IMR-90 (cell line): ENCODE results near the gene NTNG2. TPM values are rescaled to one million over a fixed set of nuclear protein-coding genes. Genes with fewer than 3 reads are reported as not detected.
"Not testable (repeated sequence)": the region's sequence is repeated elsewhere in the genome, so short reads cannot be mapped to it uniquely, and the experiment has no call there.

ENCODE experiments used
- ATAC-seq: fragments of 200-7000 bp; cut with Tn5 transposase; 2 replicates; pipeline ENCODE4 v1.9.1; 2020; ENCODE audit warnings: low read depth, mild to moderate bottlenecking, moderate library complexity
- BruUV-seq: library from RNA; stranded (reverse); fragments of 400-500 nt; replicated peaks from 2 replicates; lab custom pipeline; 2021; lab: Mats Ljungman, UMichigan
- CTCF ChIA-PET: fragments of 300-600 bp; formaldehyde crosslinking; extraction: SDS; loops from one replicate; lab custom pipeline; 2021; ENCODE audit warnings: antibody characterized with exemption; lab: Yijun Ruan, JAX
- POLR2A ChIA-PET: fragments of 300-600 bp; sonication (Branson Sonifier 250); formaldehyde crosslinking; loops from one replicate; lab custom pipeline; 2022; ENCODE audit warnings: antibody characterized with exemption; ENCODE audit not compliant: unreplicated experiment; lab: Charles Lee
- DNase-seq: peaks from one replicate; pipeline ENCODE4 v3.0.0; 2013
- H2AFZ ChIP-seq: replicated peaks from 2 replicates; pipeline ENCODE3; 2013; ENCODE audit warnings: low read length, mild to moderate bottlenecking; ENCODE audit not compliant: poor library complexity
- H2AK5ac ChIP-seq: 2 replicates; pipeline ENCODE4 v1.6.1; 2013; ENCODE audit warnings: low read depth, low read length, inconsistent platforms
- H2AK9ac ChIP-seq: replicated peaks from 2 replicates; pipeline ENCODE3; 2013; ENCODE audit warnings: mild to moderate bottlenecking, low read depth, low read length, moderate library complexity; ENCODE audit not compliant: poor library complexity
- H2BK120ac ChIP-seq: 2 replicates; pipeline ENCODE4 v1.6.1; 2013; ENCODE audit warnings: low read depth, low read length, inconsistent platforms
- H2BK15ac ChIP-seq: 3 replicates; pipeline ENCODE4 v1.6.1; 2013; ENCODE audit warnings: low read depth, low read length, inconsistent platforms
- H2BK20ac ChIP-seq: 2 replicates; pipeline ENCODE4 v1.6.1; 2013; ENCODE audit warnings: low read depth, mild to moderate bottlenecking, inconsistent platforms, low read length, moderate library complexity
- H2BK5ac ChIP-seq: 2 replicates; pipeline ENCODE4 v1.6.1; 2013; ENCODE audit warnings: mild to moderate bottlenecking, low read depth, low read length, inconsistent platforms; ENCODE audit not compliant: poor library complexity, severe bottlenecking
- H3K14ac ChIP-seq: replicated peaks from 2 replicates; pipeline ENCODE4 v1.6.1; 2013; ENCODE audit warnings: low read depth, low read length, inconsistent platforms
- H3K18ac ChIP-seq: 2 replicates; pipeline ENCODE4 v1.6.1; 2013; ENCODE audit warnings: low read depth, low read length, control low read depth
- H3K23ac ChIP-seq: 2 replicates; pipeline ENCODE4 v1.6.1; 2013; ENCODE audit warnings: low read depth, low read length, inconsistent platforms
- H3K27ac ChIP-seq: 2 replicates; pipeline ENCODE4 v1.5.1; 2013; ENCODE audit warnings: mild to moderate bottlenecking, control low read depth, low read length; ENCODE audit not compliant: insufficient read depth
- H3K27me3 ChIP-seq: 2 replicates; pipeline ENCODE4 v1.6.1; 2013; ENCODE audit warnings: low read length; ENCODE audit not compliant: control insufficient read depth, insufficient read depth
- H3K36me3 ChIP-seq: 2 replicates; pipeline ENCODE4 v1.6.1; 2013; ENCODE audit warnings: low read length, mixed read lengths; ENCODE audit not compliant: control insufficient read depth, insufficient read depth
- H3K4ac ChIP-seq: 2 replicates; pipeline ENCODE4 v1.6.1; 2013; ENCODE audit warnings: low read depth, low read length, inconsistent platforms
- H3K4me1 ChIP-seq: 2 replicates; pipeline ENCODE4 v1.6.1; 2013; ENCODE audit warnings: low read length, mixed read lengths; ENCODE audit not compliant: control insufficient read depth, insufficient read depth
- H3K4me2 ChIP-seq: 2 replicates; pipeline ENCODE4 v1.6.1; 2013; ENCODE audit warnings: low read depth, mild to moderate bottlenecking, control low read depth, low read length, moderate library complexity
- H3K4me3 ChIP-seq: 2 replicates; pipeline ENCODE4 v1.5.1; 2013; ENCODE audit warnings: low read depth, mild to moderate bottlenecking, control low read depth, low read length, moderate library complexity; ENCODE audit not compliant: insufficient read depth
- H3K56ac ChIP-seq: 2 replicates; pipeline ENCODE4 v1.6.1; 2013; ENCODE audit warnings: low read length, inconsistent platforms; ENCODE audit not compliant: insufficient read depth; ENCODE audit errors: extremely low read depth
- H3K79me1 ChIP-seq, 2 experiments: 2 replicates each; pipeline ENCODE4 v1.6.1; 2013; ENCODE audit warnings: low read length in 2 of 2, inconsistent platforms in 1 of 2, low read depth in 1 of 2
- H3K9ac ChIP-seq: 2 replicates; pipeline ENCODE4 v1.6.1; 2013; ENCODE audit warnings: low read depth, low read length, control low read depth
- H3K9me1 ChIP-seq: 2 replicates; pipeline ENCODE4 v1.6.1; 2013; ENCODE audit warnings: low read length, inconsistent platforms; ENCODE audit not compliant: insufficient read depth
- H3K9me3 ChIP-seq: 2 replicates; pipeline ENCODE4 v1.6.1; 2013; ENCODE audit warnings: low read length; ENCODE audit not compliant: control insufficient read depth, insufficient read depth
- H4K20me1 ChIP-seq: 2 replicates; pipeline ENCODE4 v1.6.1; 2013; ENCODE audit warnings: low read length, inconsistent platforms; ENCODE audit not compliant: insufficient read depth
- H4K5ac ChIP-seq: 2 replicates; pipeline ENCODE4 v1.6.1; 2013; ENCODE audit warnings: mild to moderate bottlenecking, low read depth, low read length, control low read depth
- H4K8ac ChIP-seq, 2 experiments: 2 replicates each; pipeline ENCODE4 v1.6.1; 2013; ENCODE audit warnings: low read depth in 2 of 2, low read length in 2 of 2, control low read depth in 1 of 2, inconsistent platforms in 1 of 2
- H4K91ac ChIP-seq: 2 replicates; pipeline ENCODE4 v1.6.1; 2013; ENCODE audit warnings: low read depth, low read length, inconsistent platforms; ENCODE audit not compliant: insufficient read depth
- WGBS, 2 experiments: methylation state at CpG; one replicate each; pipeline versions ENCODE4 v1.1.5 to v1.1.7; 2013; ENCODE audit warnings: missing lambda C conversion rate in 2 of 2; ENCODE audit not compliant: insufficient read length in 1 of 2; ENCODE audit errors: extremely low coverage in 2 of 2; 5-methylcytosine and 5-hydroxymethylcytosine counted together
- dilution Hi-C: fragments of 300-500 bp; cut with HindIII; formaldehyde crosslinking; loops from one replicate; pipeline ENCODE4 v1.14.3; 2018; ENCODE audit warnings: low sequenced_read_pairs; ENCODE audit not compliant: unreplicated experiment
- in situ Hi-C: fragments of 300-500 bp; cut with MboI; formaldehyde crosslinking; loops from 3 replicates; pipeline ENCODE4 v1.14.3; 2019; ENCODE audit warnings: low sequenced_read_pairs, inconsistent platforms, mixed read lengths
- intact Hi-C: fragments of 100-400 bp; cut with micrococcal nuclease; formaldehyde crosslinking; loops from 2 replicates; pipeline ENCODE4 v1.10.0; 2022
- polyA plus RNA-seq, 3 experiments: library from polyadenylated mRNA; depleted of rRNA; stranded (reverse); fragments of >200 nt; gene quantifications; 2 replicates each; pipeline ENCODE4 v1.2.3, GENCODE V29; 2012; ENCODE audit warnings: low replicate concordance in 1 of 3
- total RNA-seq: library from RNA; depleted of rRNA; stranded (reverse); fragments of >200 nt; gene quantifications from 2 replicates; pipeline ENCODE4 v1.2.3, GENCODE V29; 2012

NTNG2 gene
- total and polyA plus RNA-seq, 2 of the 4 experiments (the other 2 are of a cell fraction): 0.54 to 0.84 TPM

DNA sequence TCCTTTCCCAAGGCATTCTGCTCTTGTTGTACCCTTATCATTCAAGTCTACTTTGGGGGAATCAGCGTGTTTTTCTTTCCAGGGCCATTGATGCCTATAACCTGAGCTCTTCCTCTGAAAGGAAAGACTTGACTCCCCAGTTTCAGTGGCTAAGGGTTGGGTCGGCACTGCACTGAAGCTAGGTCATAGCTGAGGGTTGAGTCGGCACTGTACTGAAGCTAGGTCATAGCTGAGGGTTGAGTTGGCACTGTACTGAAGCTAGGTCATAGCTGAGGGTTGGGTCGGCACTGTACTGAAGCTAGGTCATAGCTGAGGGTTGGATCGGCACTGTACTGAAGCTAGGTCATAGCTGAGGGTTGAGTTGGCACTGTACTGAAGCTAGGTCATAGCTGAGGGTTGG is 27.8 kb upstream of the NTNG2 start:
- H2BK20ac ChIP-seq, H2BK5ac ChIP-seq, H3K9ac ChIP-seq, H4K91ac ChIP-seq, H3K4me3 ChIP-seq, intact Hi-C loops, H4K5ac ChIP-seq, H3K23ac ChIP-seq, BruUV-seq, H2AFZ ChIP-seq, H2AK9ac ChIP-seq, H3K4me1 ChIP-seq, in situ Hi-C loops, H3K9me1 ChIP-seq, H2BK15ac ChIP-seq, H3K36me3 ChIP-seq, H3K56ac ChIP-seq, dilution Hi-C loops, H2BK120ac ChIP-seq, H4K20me1 ChIP-seq, H3K9me3 ChIP-seq, H3K4ac ChIP-seq, H3K4me2 ChIP-seq, H3K14ac ChIP-seq, POLR2A ChIA-PET, H3K79me1 ChIP-seq, DNase-seq, H3K18ac ChIP-seq, ATAC-seq, H4K8ac ChIP-seq, H2AK5ac ChIP-seq, H3K27ac ChIP-seq: not testable (repeated sequence)
- CTCF ChIA-PET: interaction anchor here (0.6 to 0.7 kb wide), 2 partner anchors 129 to 179 kb away, joined by 3 read pairs; no protein-coding TSS in a partner anchor
- WGBS, 2 experiments: 60% methylated on average over 4 of the region's 5 CpGs; no CpG with 5 or more reads in 1 of the 2 experiments
- peaks cover 67% of the 10 kb centered on the region for H3K27me3 ChIP-seq
